HepG2 (cell line): Measurements from ENCODE around the gene S100A8. TPM values are rescaled to one million over a fixed set of nuclear protein-coding genes. Genes with fewer than 3 reads are reported as not detected.

Experiments used
- ATAC-seq: fragments of 200-7000 bp; cut with Tn5 transposase; 3 replicates; pipeline ENCODE4 v1.9.1; 2020; ENCODE audit warnings: mild to moderate bottlenecking, moderate library complexity
- BruUV-seq: library from RNA; stranded (reverse); fragments of 400-500 nt; replicated peaks from 2 replicates; lab custom pipeline; 2021; lab: Mats Ljungman, UMichigan
- CTCF ChIA-PET: fragments of 300-600 bp; formaldehyde crosslinking; extraction: SDS; loops from one replicate; lab custom pipeline; 2021; ENCODE audit warnings: low total read pairs, inconsistent platforms, low intra/inter-chr PET ratio; lab: Yijun Ruan, JAX
- POLR2A ChIA-PET: fragments of 350-600 bp; sonication (Branson Sonifier 250); formaldehyde crosslinking; loops from one replicate; lab custom pipeline; 2020; ENCODE audit warnings: antibody characterized with exemption, inconsistent platforms; lab: Yijun Ruan, JAX
- DNase-seq: peaks from one replicate; pipeline ENCODE4 v3.0.0-alpha.2; 2015; ENCODE audit warnings: low spot score
- FAIRE-seq: peaks from 3 replicates; lab custom pipeline; 2011; peaks lifted over from hg19 to GRCh38; lab: Jason Lieb, UNC
- H2AFZ ChIP-seq: one replicate; pipeline ENCODE4 v1.6.1; 2011; ENCODE audit warnings: low read length, inconsistent platforms
- H3K27ac ChIP-seq: fragments of 300-600 bp; 3 replicates; pipeline ENCODE4 v1.8.0; 2011; ENCODE audit warnings: mixed run types, mild to moderate bottlenecking, mixed read lengths, low read length, inconsistent platforms; ENCODE audit not compliant: insufficient read depth; ENCODE audit errors: extremely low read length
- H3K27me3 ChIP-seq, 2 experiments: fragments of 200-600 bp in 1 of 2; 2 replicates in 1 of 2; 3 replicates in 1 of 2; pipeline versions ENCODE4 v1.6.0 to v1.8.0; 2011; ENCODE audit warnings: low read length in 2 of 2, mild to moderate bottlenecking in 2 of 2, moderate library complexity in 2 of 2, inconsistent platforms in 1 of 2; ENCODE audit not compliant: insufficient read depth in 2 of 2, control insufficient read depth in 1 of 2
- H3K36me3 ChIP-seq, 2 experiments: fragments of 200-600 bp in 1 of 2; replicated peaks in 1 of 2; 2 replicates in 1 of 2; 3 replicates in 1 of 2; pipeline versions ENCODE4 v1.5.1 to v1.8.0; 2011; ENCODE audit warnings: low read length in 2 of 2, inconsistent platforms in 1 of 2; ENCODE audit not compliant: insufficient read depth in 2 of 2, control insufficient read depth in 1 of 2
- H3K4me1 ChIP-seq: 2 replicates; pipeline ENCODE4 v1.5.1; 2012; ENCODE audit warnings: low read length, inconsistent platforms; ENCODE audit not compliant: insufficient read depth
- H3K4me2 ChIP-seq: 2 replicates; pipeline ENCODE4 v1.6.0; 2011; ENCODE audit warnings: low read depth, low read length, inconsistent platforms
- H3K4me3 ChIP-seq, 3 experiments: fragments of 200-600 bp in 1 of 3; sonication (generic), shearing (Covaris generic) in 1 of 3; replicated peaks in 1 of 3; 2 replicates each; pipeline ENCODE4 v1.5.1; 2011 to 2016; ENCODE audit warnings: low read length in 3 of 3, inconsistent platforms in 2 of 3, low read depth in 2 of 3, mild to moderate bottlenecking in 2 of 3, control low read depth in 1 of 3, mixed read lengths in 1 of 3; ENCODE audit not compliant: insufficient read depth in 1 of 3
- H3K79me2 ChIP-seq: one replicate; pipeline ENCODE4 v1.6.1; 2011; ENCODE audit warnings: low read length, inconsistent platforms; ENCODE audit not compliant: insufficient read depth
- H3K9ac ChIP-seq: 2 replicates; pipeline ENCODE4 v1.6.0; 2011; ENCODE audit warnings: mild to moderate bottlenecking, low read depth, low read length, inconsistent platforms; ENCODE audit not compliant: insufficient read depth
- H3K9me3 ChIP-seq: 2 replicates; pipeline ENCODE4 v1.5.1; 2012; ENCODE audit warnings: mild to moderate bottlenecking, low read length
- H4K20me1 ChIP-seq: 2 replicates; pipeline ENCODE4 v1.6.0; 2011; ENCODE audit warnings: inconsistent platforms, mild to moderate bottlenecking, low read length, moderate library complexity; ENCODE audit not compliant: insufficient read depth
- FOSL1 ChIP-seq: sonication (generic); formaldehyde crosslinking; IDR thresholded peaks from 2 replicates; pipeline ENCODE4 v1.9.0; 2021; ENCODE audit warnings: missing genetic modification reagents, borderline replicate concordance
- GZF1 ChIP-seq: sonication (generic); formaldehyde crosslinking; IDR thresholded peaks from 2 replicates; pipeline ENCODE4 v1.5.1; 2020; ENCODE audit warnings: mild to moderate bottlenecking, missing genetic modification reagents
- KLF15 ChIP-seq: sonication (generic); formaldehyde crosslinking; IDR thresholded peaks from 2 replicates; pipeline ENCODE4 v1.8.1; 2023; ENCODE audit warnings: borderline replicate concordance, mild to moderate bottlenecking, inconsistent platforms, missing genetic modification reagents, mixed read lengths
- MLLT10 ChIP-seq: sonication (generic); formaldehyde crosslinking; IDR thresholded peaks from 2 replicates; pipeline ENCODE4 v1.4.0; 2020; ENCODE audit warnings: missing genetic modification reagents
- PHF5A ChIP-seq: IDR thresholded peaks from one replicate; pipeline ENCODE4 v1.6.1; 2018; ENCODE audit warnings: low read depth, missing genetic modification reagents; ENCODE audit not compliant: unreplicated experiment
- ZBTB38 ChIP-seq: sonication (generic); formaldehyde crosslinking; IDR thresholded peaks from 2 replicates; pipeline ENCODE4 v1.5.1; 2020; ENCODE audit warnings: mild to moderate bottlenecking, missing genetic modification reagents
- ZNF567 ChIP-seq: sonication (generic); formaldehyde crosslinking; IDR thresholded peaks from 2 replicates; pipeline ENCODE4 v1.8.1; 2023; ENCODE audit warnings: mild to moderate bottlenecking, missing genetic modification reagents, borderline replicate concordance
- WGBS: methylation state at CpG from one replicate; pipeline ENCODE4 v1.1.6; 2017; ENCODE audit warnings: low lambda C conversion rate; 5-methylcytosine and 5-hydroxymethylcytosine counted together
- in situ Hi-C: cut with HindIII; loops from 2 replicates; pipeline ENCODE4 v1.10.0; 2017; ENCODE audit warnings: low pct_unique_long_range_greater_than_20kb; ENCODE audit not compliant: extremely low pct_ligation_motif_present
- intact Hi-C: fragments of 100-400 bp; cut with micrococcal nuclease; formaldehyde crosslinking; loops from one replicate; pipeline ENCODE4 v1.10.0; 2022; ENCODE audit not compliant: unreplicated experiment
- polyA plus RNA-seq, 8 experiments: library from polyadenylated mRNA; depleted of rRNA in 3 of 8; stranded (reverse) in 7 of 8; unstranded in 1 of 8; fragments of >200 nt; fragmentation: Illumina TruSeq in 4 of 8; extraction: Trizol in 4 of 8; gene quantifications; 2 replicates each; pipeline versions ENCODE4 v1.2.1 to v1.2.3, GENCODE V29; 2011 to 2016; ENCODE audit warnings: low read depth in 4 of 8, missing spikeins in 1 of 8, mixed read lengths in 1 of 8; ENCODE audit not compliant: insufficient read depth in 1 of 8
- total RNA-seq, 5 experiments: library from RNA; depleted of rRNA; stranded (reverse); fragments of >200 nt; fragmentation: Illumina TruSeq; extraction: Trizol; gene quantifications; 2 replicates each; pipeline ENCODE4 v1.2.3, GENCODE V29; 2016; ENCODE audit warnings: low read depth in 1 of 5
- TF ChIP-seq, protein P1 (sequence below): IDR thresholded peaks from 2 replicates; pipeline ENCODE4 v1.6.1; 2016; ENCODE audit warnings: mild to moderate bottlenecking, missing biosample characterization, missing genetic modification reagents
- TF ChIP-seq, protein P2 (sequence below): sonication (generic); formaldehyde crosslinking; IDR thresholded peaks from 2 replicates; pipeline ENCODE4 v1.4.0; 2020; ENCODE audit warnings: missing genetic modification reagents, borderline replicate concordance
- TF ChIP-seq, protein P3 (sequence below): sonication (generic); formaldehyde crosslinking; IDR thresholded peaks from 2 replicates; pipeline ENCODE4 v1.5.1; 2020; ENCODE audit warnings: mild to moderate bottlenecking, moderate library complexity, missing genetic modification reagents

The S100A8 gene
- total and polyA plus RNA-seq, 2 of the 13 experiments (the other 11 are each of a cell fraction or from before 2014, with no cell fraction given) = not detected

DNA sequence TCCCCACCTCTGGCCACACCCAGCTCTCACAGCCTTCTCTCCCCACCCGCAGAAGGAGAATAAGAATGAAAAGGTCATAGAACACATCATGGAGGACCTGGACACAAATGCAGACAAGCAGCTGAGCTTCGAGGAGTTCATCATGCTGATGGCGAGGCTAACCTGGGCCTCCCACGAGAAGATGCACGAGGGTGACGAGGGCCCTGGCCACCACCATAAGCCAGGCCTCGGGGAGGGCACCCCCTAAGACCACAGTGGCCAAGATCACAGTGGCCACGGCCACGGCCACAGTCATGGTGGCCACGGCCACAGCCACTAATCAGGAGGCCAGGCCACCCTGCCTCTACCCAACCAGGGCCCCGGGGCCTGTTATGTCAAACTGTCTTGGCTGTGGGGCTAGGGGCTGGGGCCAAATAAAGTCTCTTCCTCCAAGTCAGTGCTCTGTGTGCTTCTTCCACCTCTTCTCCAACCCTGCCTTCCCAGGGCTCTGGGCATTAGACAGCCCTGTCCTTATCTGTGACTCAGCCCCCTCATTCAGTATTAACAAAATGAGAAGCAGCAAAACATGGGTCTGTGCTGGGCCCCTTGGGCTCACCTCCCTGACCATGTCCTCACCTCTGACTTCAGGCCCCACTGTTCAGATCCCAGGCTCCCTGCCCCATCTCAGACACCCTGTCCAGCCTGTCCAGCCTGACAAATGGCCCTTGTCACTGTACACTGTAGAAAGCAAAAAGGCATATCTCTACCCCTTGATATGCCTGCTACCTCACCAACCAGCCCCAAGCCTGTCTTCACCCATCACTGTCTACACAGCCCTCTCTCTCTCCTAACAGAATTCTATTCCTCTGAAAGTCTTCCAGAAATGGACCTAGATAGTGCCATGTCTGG is 30.0 kb downstream of the S100A8 start:
- no peaks in the 10 kb centered on the region for H3K9me3 ChIP-seq
- H3K79me2 ChIP-seq = no peaks in the 10 kb centered on the region
- TF ChIP-seq, protein P1, sequence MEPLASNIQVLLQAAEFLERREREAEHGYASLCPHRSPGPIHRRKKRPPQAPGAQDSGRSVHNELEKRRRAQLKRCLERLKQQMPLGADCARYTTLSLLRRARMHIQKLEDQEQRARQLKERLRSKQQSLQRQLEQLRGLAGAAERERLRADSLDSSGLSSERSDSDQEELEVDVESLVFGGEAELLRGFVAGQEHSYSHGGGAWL (CRISPR knock-in tag) = no peak
- TF ChIP-seq, protein P2, sequence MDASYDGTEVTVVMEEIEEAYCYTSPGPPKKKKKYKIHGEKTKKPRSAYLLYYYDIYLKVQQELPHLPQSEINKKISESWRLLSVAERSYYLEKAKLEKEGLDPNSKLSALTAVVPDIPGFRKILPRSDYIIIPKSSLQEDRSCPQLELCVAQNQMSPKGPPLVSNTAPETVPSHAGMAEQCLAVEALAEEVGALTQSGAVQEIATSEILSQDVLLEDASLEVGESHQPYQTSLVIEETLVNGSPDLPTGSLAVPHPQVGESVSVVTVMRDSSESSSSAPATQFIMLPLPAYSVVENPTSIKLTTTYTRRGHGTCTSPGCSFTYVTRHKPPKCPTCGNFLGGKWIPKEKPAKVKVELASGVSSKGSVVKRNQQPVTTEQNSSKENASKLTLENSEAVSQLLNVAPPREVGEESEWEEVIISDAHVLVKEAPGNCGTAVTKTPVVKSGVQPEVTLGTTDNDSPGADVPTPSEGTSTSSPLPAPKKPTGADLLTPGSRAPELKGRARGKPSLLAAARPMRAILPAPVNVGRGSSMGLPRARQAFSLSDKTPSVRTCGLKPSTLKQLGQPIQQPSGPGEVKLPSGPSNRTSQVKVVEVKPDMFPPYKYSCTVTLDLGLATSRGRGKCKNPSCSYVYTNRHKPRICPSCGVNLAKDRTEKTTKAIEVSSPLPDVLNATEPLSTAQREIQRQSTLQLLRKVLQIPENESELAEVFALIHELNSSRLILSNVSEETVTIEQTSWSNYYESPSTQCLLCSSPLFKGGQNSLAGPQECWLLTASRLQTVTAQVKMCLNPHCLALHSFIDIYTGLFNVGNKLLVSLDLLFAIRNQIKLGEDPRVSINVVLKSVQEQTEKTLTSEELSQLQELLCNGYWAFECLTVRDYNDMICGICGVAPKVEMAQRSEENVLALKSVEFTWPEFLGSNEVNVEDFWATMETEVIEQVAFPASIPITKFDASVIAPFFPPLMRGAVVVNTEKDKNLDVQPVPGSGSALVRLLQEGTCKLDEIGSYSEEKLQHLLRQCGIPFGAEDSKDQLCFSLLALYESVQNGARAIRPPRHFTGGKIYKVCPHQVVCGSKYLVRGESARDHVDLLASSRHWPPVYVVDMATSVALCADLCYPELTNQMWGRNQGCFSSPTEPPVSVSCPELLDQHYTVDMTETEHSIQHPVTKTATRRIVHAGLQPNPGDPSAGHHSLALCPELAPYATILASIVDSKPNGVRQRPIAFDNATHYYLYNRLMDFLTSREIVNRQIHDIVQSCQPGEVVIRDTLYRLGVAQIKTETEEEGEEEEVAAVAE = no peak
- no peak for TF ChIP-seq ZNF567 (CRISPR knock-in tag)
- no peak for TF ChIP-seq PHF5A (CRISPR knock-in tag)
- TF ChIP-seq FOSL1 (CRISPR knock-in tag) = no peak
- no peak for TF ChIP-seq ZBTB38 (CRISPR knock-in tag)
- TF ChIP-seq GZF1 (CRISPR knock-in tag) = no peak
- TF ChIP-seq, protein P3, sequence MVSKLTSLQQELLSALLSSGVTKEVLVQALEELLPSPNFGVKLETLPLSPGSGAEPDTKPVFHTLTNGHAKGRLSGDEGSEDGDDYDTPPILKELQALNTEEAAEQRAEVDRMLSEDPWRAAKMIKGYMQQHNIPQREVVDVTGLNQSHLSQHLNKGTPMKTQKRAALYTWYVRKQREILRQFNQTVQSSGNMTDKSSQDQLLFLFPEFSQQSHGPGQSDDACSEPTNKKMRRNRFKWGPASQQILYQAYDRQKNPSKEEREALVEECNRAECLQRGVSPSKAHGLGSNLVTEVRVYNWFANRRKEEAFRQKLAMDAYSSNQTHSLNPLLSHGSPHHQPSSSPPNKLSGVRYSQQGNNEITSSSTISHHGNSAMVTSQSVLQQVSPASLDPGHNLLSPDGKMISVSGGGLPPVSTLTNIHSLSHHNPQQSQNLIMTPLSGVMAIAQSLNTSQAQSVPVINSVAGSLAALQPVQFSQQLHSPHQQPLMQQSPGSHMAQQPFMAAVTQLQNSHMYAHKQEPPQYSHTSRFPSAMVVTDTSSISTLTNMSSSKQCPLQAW (CRISPR knock-in tag) = no peak
- no peak for TF ChIP-seq MLLT10
- TF ChIP-seq KLF15 = no peak
- H3K27ac ChIP-seq = no peak overlapping the region
- ChIA-PET POLR2A (no interaction called here), CTCF (no interaction called here)
- no peaks in the 10 kb centered on the region for H4K20me1 ChIP-seq
- WGBS = 9% methylated on average over 8 of the region's 11 CpGs
- H3K36me3 ChIP-seq = no peaks in the 10 kb centered on the region
- H2AFZ ChIP-seq = no peak overlapping the region
- in situ Hi-C loops (no loop called here), intact Hi-C loops (no loop called here)
- 0 out of 2 replicates have a peak, but pooled peaks cover 5% of the 10 kb centered on the region for H3K4me1 ChIP-seq
- DNase-seq (no peak), FAIRE-seq (no peak), ATAC-seq (no peak)
- no TSS peak for BruUV-seq
- peaks cover 1 to 2% of the 10 kb centered on the region in 2 experiments; a peak in 1 of 5 replicates for H3K27me3 ChIP-seq
- no peak overlapping the region for H3K9ac ChIP-seq
- H3K4me2 ChIP-seq = no peak overlapping the region
- no peak overlapping the region for H3K4me3 ChIP-seq
